Type B pancreatic cell (in vitro differentiated cells): ENCODE results near the gene BRSK1. TPM values are rescaled to one million over a fixed set of nuclear protein-coding genes. Genes with fewer than 3 reads are reported as not detected.

ENCODE experiments used
- DNase-seq: peaks from one replicate; pipeline ENCODE4 v3.0.0; 2021; ENCODE audit warnings: mixed read lengths; ENCODE audit not compliant: unreplicated experiment; ENCODE audit errors: extremely low spot score
- H3K27ac Mint-ChIP-seq: 2 replicates; pipeline ENCODE4 v1.8.0; 2021; ENCODE audit warnings: mild to moderate bottlenecking, mixed read lengths
- H3K27me3 Mint-ChIP-seq: 2 replicates; pipeline ENCODE4 v1.8.0; 2021; ENCODE audit warnings: mixed read lengths
- H3K36me3 Mint-ChIP-seq: 2 replicates; pipeline ENCODE4 v1.8.0; 2021; ENCODE audit warnings: mixed read lengths
- H3K4me1 Mint-ChIP-seq: one replicate; pipeline ENCODE4 v1.8.0; 2021; ENCODE audit warnings: mixed read lengths; ENCODE audit not compliant: unreplicated experiment
- H3K4me3 Mint-ChIP-seq: 2 replicates; pipeline ENCODE4 v1.8.0; 2021; ENCODE audit warnings: mild to moderate bottlenecking, mixed read lengths
- H3K9me3 Mint-ChIP-seq: 2 replicates; pipeline ENCODE4 v1.8.0; 2021; ENCODE audit warnings: mixed read lengths
- microRNA-seq: library from miRNA; unstranded; fragments of <30 nt; microRNA quantifications from one replicate; pipeline ENCODE4, GENCODE V29; 2020
- total RNA-seq: library from RNA; stranded (reverse); gene quantifications from 2 replicates; pipeline ENCODE4 v1.2.1, GENCODE V29; 2021; ENCODE audit warnings: low replicate concordance
- TF ChIP-seq, protein P1 (sequence below): fragments of 200-600 bp; sonication (generic); conservative IDR thresholded peaks from 2 replicates; pipeline ENCODE4 v1.5.0; 2021; ENCODE audit warnings: antibody characterized with exemption, mild to moderate bottlenecking

Gene BRSK1
- total RNA-seq, 1 donor from 2014 or later, result 32.3 TPM

DNA sequence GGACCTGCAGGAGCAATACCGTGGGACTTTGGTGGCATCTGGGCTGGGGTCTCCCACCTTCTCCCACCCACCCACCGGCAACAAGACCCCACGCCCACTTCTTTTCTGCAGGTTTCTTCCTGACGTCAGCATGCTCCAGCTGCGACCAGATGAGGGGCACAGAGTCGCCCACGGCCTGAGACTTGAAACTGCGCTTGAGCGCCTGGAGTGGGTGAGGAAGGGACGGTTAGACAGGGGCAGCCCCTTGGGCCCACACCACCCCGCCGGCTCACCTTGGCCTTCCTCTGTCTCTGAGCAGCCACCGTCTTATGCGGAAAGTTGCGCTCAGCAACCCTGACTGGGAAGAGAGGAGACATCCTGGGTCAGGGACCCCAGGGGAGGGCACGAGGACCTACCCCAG, 77.1 kb downstream of the BRSK1 start:
- no peak overlapping the region for H3K4me3 Mint-ChIP-seq
- TF ChIP-seq, protein P1, sequence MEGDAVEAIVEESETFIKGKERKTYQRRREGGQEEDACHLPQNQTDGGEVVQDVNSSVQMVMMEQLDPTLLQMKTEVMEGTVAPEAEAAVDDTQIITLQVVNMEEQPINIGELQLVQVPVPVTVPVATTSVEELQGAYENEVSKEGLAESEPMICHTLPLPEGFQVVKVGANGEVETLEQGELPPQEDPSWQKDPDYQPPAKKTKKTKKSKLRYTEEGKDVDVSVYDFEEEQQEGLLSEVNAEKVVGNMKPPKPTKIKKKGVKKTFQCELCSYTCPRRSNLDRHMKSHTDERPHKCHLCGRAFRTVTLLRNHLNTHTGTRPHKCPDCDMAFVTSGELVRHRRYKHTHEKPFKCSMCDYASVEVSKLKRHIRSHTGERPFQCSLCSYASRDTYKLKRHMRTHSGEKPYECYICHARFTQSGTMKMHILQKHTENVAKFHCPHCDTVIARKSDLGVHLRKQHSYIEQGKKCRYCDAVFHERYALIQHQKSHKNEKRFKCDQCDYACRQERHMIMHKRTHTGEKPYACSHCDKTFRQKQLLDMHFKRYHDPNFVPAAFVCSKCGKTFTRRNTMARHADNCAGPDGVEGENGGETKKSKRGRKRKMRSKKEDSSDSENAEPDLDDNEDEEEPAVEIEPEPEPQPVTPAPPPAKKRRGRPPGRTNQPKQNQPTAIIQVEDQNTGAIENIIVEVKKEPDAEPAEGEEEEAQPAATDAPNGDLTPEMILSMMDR, result no peak
- DNase-seq, result no peak
- H3K27me3 Mint-ChIP-seq, result peaks cover 28% of the 10 kb centered on the region
- H3K36me3 Mint-ChIP-seq, result no peaks in the 10 kb centered on the region
- peaks cover 4% of the 10 kb centered on the region for H3K4me1 Mint-ChIP-seq
- no peak overlapping the region for H3K27ac Mint-ChIP-seq
- H3K9me3 Mint-ChIP-seq, result no peaks in the 10 kb centered on the region

Small RNAs within 50 kb of the gene (microRNA-seq; reads per million reads assigned to microRNA genes)
- gene MIR6802 (not detected), gene MIR6803 (1.7 reads per million)

Other genes starting within 250 kb of the BRSK1 start
- gene GP6, start 245.7 kb upstream of the BRSK1 start, total RNA-seq, result 0.22 and 0.93 TPM in 2 replicates
- 37.9 and 74.9 TPM in 2 replicates for gene RDH13, start 220.8 kb upstream of the BRSK1 start, total RNA-seq
- gene EPS8L1, start 208.1 kb upstream of the BRSK1 start, total RNA-seq, result 54.0 and 116 TPM in 2 replicates
- 102 and 113 TPM in 2 replicates for gene PPP1R12C, start 166.4 kb upstream of the BRSK1 start, total RNA-seq
- gene TNNT1, start 134.8 kb upstream of the BRSK1 start, total RNA-seq, result 27.6 and 83.1 TPM in 2 replicates
- 2.1 and 4.3 TPM in 2 replicates for gene TNNI3, start 126.3 kb upstream of the BRSK1 start, total RNA-seq
- gene DNAAF3, start 117.4 kb upstream of the BRSK1 start, total RNA-seq, result 5.9 and 12.2 TPM in 2 replicates
- 5.0 and 9.1 TPM in 2 replicates for gene SYT5, start 103.7 kb upstream of the BRSK1 start, total RNA-seq
- 3.9 and 4.3 TPM in 2 replicates for gene PTPRH, start 74.5 kb upstream of the BRSK1 start, total RNA-seq
- 14.4 and 19.0 TPM in 2 replicates for gene TMEM86B, start 55.2 kb upstream of the BRSK1 start, total RNA-seq
- 71.5 and 72.3 TPM in 2 replicates for gene PPP6R1, start 25.0 kb upstream of the BRSK1 start, total RNA-seq
- gene HSPBP1, start 3.9 kb upstream of the BRSK1 start, total RNA-seq, result 37.8 and 50.7 TPM in 2 replicates
- 1.2 and 1.6 TPM in 2 replicates for gene TMEM150B, start 41.3 kb downstream of the BRSK1 start, total RNA-seq
- gene KMT5C, start 55.9 kb downstream of the BRSK1 start, total RNA-seq, result 26.9 and 32.9 TPM in 2 replicates
- 0.33 and 0.87 TPM in 2 replicates for gene COX6B2, start 70.7 kb downstream of the BRSK1 start, total RNA-seq
- not detected in 2 replicates for gene GARIN5B, start 79.3 kb downstream of the BRSK1 start, total RNA-seq
- gene IL11, start 86.5 kb downstream of the BRSK1 start, total RNA-seq, result 0.46 and 0.48 TPM in 2 replicates
- gene TMEM190, start 92.8 kb downstream of the BRSK1 start, total RNA-seq, result 2.6 and 2.8 TPM in 2 replicates
- 8.1 and 14.0 TPM in 2 replicates for gene TMEM238, start 100.3 kb downstream of the BRSK1 start, total RNA-seq
- 1,799 and 2,072 TPM in 2 replicates for gene RPL28, start 101.9 kb downstream of the BRSK1 start, total RNA-seq
- gene UBE2S, start 123.8 kb downstream of the BRSK1 start, total RNA-seq, result 40.7 and 91.3 TPM in 2 replicates
- 0.05 and 0.22 TPM in 2 replicates for gene SHISA7, start 159.3 kb downstream of the BRSK1 start, total RNA-seq
- 44.2 and 47.5 TPM in 2 replicates for gene ISOC2, start 177.6 kb downstream of the BRSK1 start, total RNA-seq
- not detected in 2 replicates for gene C19orf85, start 180.8 kb downstream of the BRSK1 start, total RNA-seq
- 10.3 and 13.2 TPM in 2 replicates for gene ZNF628, start 192.6 kb downstream of the BRSK1 start, total RNA-seq
- 46.5 and 64.3 TPM in 2 replicates for gene NAT14, start 201.2 kb downstream of the BRSK1 start, total RNA-seq
- gene SSC5D, start 204.4 kb downstream of the BRSK1 start, total RNA-seq, result 0.83 and 1.5 TPM in 2 replicates